ENCODE measurements around the gene LAD1. TPM values are rescaled to one million over a fixed set of nuclear protein-coding genes. Genes with fewer than 3 reads are reported as not detected.

The LAD1 gene
- total RNA-seq, 5 donors from 2014 or later (not counting 1 experiment from before 2014, with no cell fraction given): 0.53 to 1.7 (median 1.1) TPM; not detected in 2

DNA sequence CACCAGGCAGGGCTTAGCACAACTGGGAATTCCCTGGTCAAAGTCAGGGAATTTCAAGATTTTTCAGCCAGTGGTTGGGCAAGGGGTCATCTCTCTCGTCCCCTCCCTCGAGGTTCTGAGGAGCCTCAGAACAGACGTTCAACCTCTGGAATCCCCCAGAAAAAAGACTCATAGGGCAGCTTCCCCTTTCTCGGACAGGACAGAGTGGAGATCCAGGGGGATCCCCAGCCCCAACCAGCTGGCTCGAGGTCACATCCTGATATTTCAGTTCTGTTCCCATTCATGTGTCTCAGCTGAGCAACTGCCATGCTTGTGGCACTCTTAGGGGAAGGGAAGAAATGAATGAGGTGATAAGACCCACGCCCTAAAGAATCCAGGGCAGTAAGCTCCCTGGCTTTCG is 4.9 kb upstream of the LAD1 start:
- Mint-ChIP-seq H3K4me1 (peaks cover 0 to 6% (median 0%) of the 10 kb centered on the region in 3 donors), H3K36me3 (no peaks in the 10 kb centered on the region), H3K27ac (no peak overlapping the region), H3K9me3 (no peaks in the 10 kb centered on the region), H3K27me3 (peaks cover 4 to 18% of the 10 kb centered on the region in 2 donors), H3K4me3 (no peak overlapping the region)
- no peak for ATAC-seq (replicated peaks in 1 of 4)
- no peak overlapping the region for H3K4me3 ChIP-seq (ENCODE audit: control insufficient read depth in 1 of 2, extremely low read depth in 1 of 2, low read length in 1 of 2)
- no peaks in the 10 kb centered on the region for H3K36me3 ChIP-seq (ENCODE audit: control insufficient read depth in 2 of 2, extremely low read depth in 1 of 2, insufficient read depth in 1 of 2, low read length in 1 of 2)
- no peak overlapping the region for H3K27ac ChIP-seq (ENCODE audit: low read length)
- no peaks in the 10 kb centered on the region for H3K4me1 ChIP-seq (ENCODE audit: control insufficient read depth in 1 of 2, extremely low read depth in 1 of 2, insufficient read depth in 2 of 2, low read length in 2 of 2)
- H3K27me3 ChIP-seq (replicated peaks in 1 of 2; ENCODE audit: control insufficient read depth in 2 of 2, extremely low read depth in 1 of 2, insufficient read depth in 2 of 2, low read length in 1 of 2): peaks cover 10 to 33% of the 10 kb centered on the region in 2 experiments
- ChIA-PET CTCF (no interaction called here), POLR2A (no interaction called here)
- H3K9me3 ChIP-seq: no peaks in the 10 kb centered on the region
- no peak for DNase-seq
- 39% methylated on average over 4 of the region's 7 CpGs for WGBS (ENCODE audit: insufficient coverage)

DNA sequence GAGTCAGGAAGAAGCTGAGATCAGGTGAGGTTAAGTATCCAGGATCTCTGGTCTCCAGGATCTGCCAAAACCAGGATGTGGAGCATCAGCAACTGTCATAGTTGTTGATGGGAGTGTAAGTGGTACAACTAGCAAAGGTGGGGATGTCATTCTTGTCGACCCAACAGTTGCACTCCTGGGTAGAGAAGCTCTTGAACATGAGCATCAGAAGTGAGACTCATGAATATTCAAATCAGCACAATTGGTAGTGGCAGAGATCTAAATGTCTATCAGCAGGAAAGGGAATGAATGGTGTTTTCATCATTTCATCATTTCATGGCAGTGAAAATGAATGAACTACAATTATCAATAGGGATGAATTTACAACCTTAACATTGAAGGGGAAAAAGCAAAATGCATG is 4.2 kb upstream of the LAD1 start:
- DNase-seq (no peak), ATAC-seq (replicated peaks in 1 of 4) (no peak)
- no peak overlapping the region for H3K27ac Mint-ChIP-seq
- no peak overlapping the region for H3K4me3 ChIP-seq (ENCODE audit: control insufficient read depth in 1 of 2, extremely low read depth in 1 of 2, low read length in 1 of 2)
- peaks cover 10 to 35% of the 10 kb centered on the region in 2 experiments for H3K27me3 ChIP-seq (replicated peaks in 1 of 2; ENCODE audit: control insufficient read depth in 2 of 2, extremely low read depth in 1 of 2, insufficient read depth in 2 of 2, low read length in 1 of 2)
- ChIA-PET CTCF (no interaction called here), POLR2A (no interaction called here)
- H3K9me3 ChIP-seq: no peaks in the 10 kb centered on the region
- H3K27me3 Mint-ChIP-seq: peaks cover 6 to 23% of the 10 kb centered on the region in 2 donors
- no peak overlapping the region for H3K27ac ChIP-seq (ENCODE audit: low read length)
- no CpG with 5 or more reads among the region's 1 CpG for WGBS (ENCODE audit: insufficient coverage)
- no peaks in the 10 kb centered on the region for H3K9me3 Mint-ChIP-seq
- no peaks in the 10 kb centered on the region for H3K36me3 ChIP-seq (ENCODE audit: control insufficient read depth in 2 of 2, extremely low read depth in 1 of 2, insufficient read depth in 1 of 2, low read length in 1 of 2)
- peaks cover 0 to 4% of the 10 kb centered on the region in 2 experiments for H3K4me1 ChIP-seq (ENCODE audit: control insufficient read depth in 1 of 2, extremely low read depth in 1 of 2, insufficient read depth in 2 of 2, low read length in 2 of 2)
- peaks cover 0 to 11% (median 3%) of the 10 kb centered on the region in 3 donors for H3K4me1 Mint-ChIP-seq
- H3K4me3 Mint-ChIP-seq: no peak overlapping the region
- no peaks in the 10 kb centered on the region for H3K36me3 Mint-ChIP-seq

DNA sequence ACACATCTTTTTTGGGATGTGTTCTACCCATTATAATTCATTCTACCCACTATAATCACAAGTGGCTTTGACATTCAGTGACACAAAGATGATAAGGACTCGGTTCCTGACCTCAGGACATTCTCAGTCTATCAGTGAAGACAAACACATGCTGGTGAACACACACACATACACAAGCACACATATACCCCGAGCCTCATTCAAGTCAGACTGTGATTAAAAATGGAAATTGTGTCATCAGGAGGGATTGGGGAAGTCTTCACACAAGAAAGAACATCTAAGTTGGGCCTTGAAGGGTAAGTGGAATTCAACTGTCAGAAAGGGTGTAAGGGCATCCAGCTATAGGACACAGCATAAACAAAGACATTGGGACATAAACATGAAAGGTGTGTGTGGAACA is 2.6 kb upstream of the LAD1 start:
- no peaks in the 10 kb centered on the region for H3K9me3 Mint-ChIP-seq
- CTCF ChIA-PET: interaction anchor here in 1 of 2 donors (0.7 kb wide), 1 partner anchor 151 kb away, joined by 7 read pairs; no protein-coding TSS in a partner anchor
- H3K27ac Mint-ChIP-seq: no peak overlapping the region
- no peak for DNase-seq
- no peak for ATAC-seq (replicated peaks in 1 of 4)
- no peaks in the 10 kb centered on the region for H3K9me3 ChIP-seq
- H3K27me3 ChIP-seq (replicated peaks in 1 of 2; ENCODE audit: control insufficient read depth in 2 of 2, extremely low read depth in 1 of 2, insufficient read depth in 2 of 2, low read length in 1 of 2): peaks cover 10 to 45% of the 10 kb centered on the region in 2 experiments
- H3K27ac ChIP-seq (ENCODE audit: low read length): no peak overlapping the region
- no peaks in the 10 kb centered on the region for H3K36me3 ChIP-seq (ENCODE audit: control insufficient read depth in 2 of 2, extremely low read depth in 1 of 2, insufficient read depth in 1 of 2, low read length in 1 of 2)
- H3K4me3 ChIP-seq (ENCODE audit: control insufficient read depth in 1 of 2, extremely low read depth in 1 of 2, low read length in 1 of 2): no peak overlapping the region
- H3K36me3 Mint-ChIP-seq: no peaks in the 10 kb centered on the region
- POLR2A ChIA-PET: no interaction called here
- no CpG with 5 or more reads among the region's 2 CpGs for WGBS (ENCODE audit: insufficient coverage)
- H3K4me3 Mint-ChIP-seq: no peak overlapping the region
- peaks cover 0 to 4% of the 10 kb centered on the region in 2 experiments for H3K4me1 ChIP-seq (ENCODE audit: control insufficient read depth in 1 of 2, extremely low read depth in 1 of 2, insufficient read depth in 2 of 2, low read length in 2 of 2)
- peaks cover 18 to 33% of the 10 kb centered on the region in 2 donors for H3K27me3 Mint-ChIP-seq
- H3K4me1 Mint-ChIP-seq: peaks cover 0 to 8% (median 4%) of the 10 kb centered on the region in 3 donors

DNA sequence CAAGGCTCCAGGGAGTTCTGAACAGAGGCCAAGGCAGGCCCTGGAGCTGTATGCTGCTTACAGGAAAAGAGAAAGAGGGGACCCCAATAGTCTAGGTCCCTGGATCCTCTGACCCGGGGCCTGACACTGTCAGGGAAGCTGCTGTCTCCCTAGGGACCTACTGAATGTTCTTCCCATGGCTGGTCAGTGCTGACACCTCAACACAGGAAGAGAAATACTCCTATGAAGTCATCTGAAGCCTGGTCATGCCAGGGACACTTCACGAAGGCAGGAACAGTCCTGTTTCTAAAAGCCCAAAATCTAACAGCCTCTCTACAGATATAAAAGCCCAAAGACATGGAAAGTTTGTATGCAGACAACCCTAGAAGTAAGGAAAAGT is 1.7 kb upstream of the LAD1 start:
- H3K27ac ChIP-seq (ENCODE audit: low read length): no peak overlapping the region
- Mint-ChIP-seq H3K36me3 (no peaks in the 10 kb centered on the region), H3K27me3 (peaks cover 21 to 40% of the 10 kb centered on the region in 2 donors), H3K9me3 (no peaks in the 10 kb centered on the region), H3K27ac (no peak overlapping the region), H3K4me3 (peak overlapping the region in 1 of 3 donors; percentile 4), H3K4me1 (peaks cover 0 to 8% (median 4%) of the 10 kb centered on the region in 3 donors)
- ATAC-seq (replicated peaks in 1 of 4) (no peak), DNase-seq (no peak)
- peaks cover 0 to 4% of the 10 kb centered on the region in 2 experiments for H3K4me1 ChIP-seq (ENCODE audit: control insufficient read depth in 1 of 2, extremely low read depth in 1 of 2, insufficient read depth in 2 of 2, low read length in 2 of 2)
- H3K9me3 ChIP-seq: no peaks in the 10 kb centered on the region
- ChIA-PET POLR2A (no interaction called here), CTCF (no interaction called here)
- peaks cover 10 to 51% of the 10 kb centered on the region in 2 experiments for H3K27me3 ChIP-seq (replicated peaks in 1 of 2; ENCODE audit: control insufficient read depth in 2 of 2, extremely low read depth in 1 of 2, insufficient read depth in 2 of 2, low read length in 1 of 2)
- H3K4me3 ChIP-seq (ENCODE audit: control insufficient read depth in 1 of 2, extremely low read depth in 1 of 2, low read length in 1 of 2): no peak overlapping the region
- H3K36me3 ChIP-seq (ENCODE audit: control insufficient read depth in 2 of 2, extremely low read depth in 1 of 2, insufficient read depth in 1 of 2, low read length in 1 of 2): no peaks in the 10 kb centered on the region
- 60% methylated on average over 1 of the region's 2 CpGs for WGBS (ENCODE audit: insufficient coverage)

DNA sequence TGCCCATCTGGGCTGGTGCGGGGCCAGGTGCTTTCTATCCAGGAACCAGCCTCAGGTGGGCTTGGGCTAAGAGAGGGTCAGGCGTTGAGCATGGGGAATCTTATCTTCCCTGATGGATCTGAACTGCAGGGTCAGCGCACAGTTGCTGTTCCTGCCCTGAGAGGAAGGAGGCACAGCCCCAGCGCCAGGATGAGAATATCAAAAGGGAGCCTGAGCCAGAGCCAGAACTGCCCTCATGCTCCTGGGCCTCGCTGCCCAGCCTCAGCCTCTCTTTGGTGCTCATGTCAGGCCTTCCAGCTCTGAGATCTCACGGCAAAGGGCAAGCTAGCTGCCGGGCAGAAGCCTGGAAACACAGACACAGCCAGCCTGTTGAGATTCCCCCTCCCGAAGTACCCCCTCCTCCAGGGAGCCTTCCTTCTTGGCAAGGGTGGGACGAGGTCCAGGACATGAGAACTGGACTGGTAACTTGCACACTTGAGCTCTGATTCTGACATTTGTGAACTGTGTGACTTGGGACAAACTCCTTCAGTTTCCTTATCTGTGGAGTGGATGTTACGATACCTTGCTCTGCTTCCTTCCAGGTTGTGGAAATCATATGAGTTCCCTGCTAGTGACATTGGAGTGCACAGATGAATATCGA is 1.2 kb upstream of the LAD1 start:
- 80% methylated on average over 9 of the region's 11 CpGs for WGBS (ENCODE audit: insufficient coverage)
- peaks cover 0 to 4% of the 10 kb centered on the region in 2 experiments for H3K4me1 ChIP-seq (ENCODE audit: control insufficient read depth in 1 of 2, extremely low read depth in 1 of 2, insufficient read depth in 2 of 2, low read length in 2 of 2)
- POLR2A ChIA-PET: no interaction called here
- Mint-ChIP-seq H3K36me3 (no peaks in the 10 kb centered on the region), H3K27ac (no peak overlapping the region), H3K4me1 (peaks cover 0 to 8% (median 4%) of the 10 kb centered on the region in 3 donors), H3K27me3 (peaks cover 26 to 40% of the 10 kb centered on the region in 2 donors), H3K4me3 (peak overlapping the region in 1 of 3 donors; percentile 4), H3K9me3 (no peaks in the 10 kb centered on the region)
- DNase-seq (no peak), ATAC-seq (replicated peaks in 1 of 4) (no peak)
- H3K9me3 ChIP-seq: no peaks in the 10 kb centered on the region
- H3K27ac ChIP-seq (ENCODE audit: low read length): no peak overlapping the region
- peaks cover 10 to 54% of the 10 kb centered on the region in 2 experiments for H3K27me3 ChIP-seq (replicated peaks in 1 of 2; ENCODE audit: control insufficient read depth in 2 of 2, extremely low read depth in 1 of 2, insufficient read depth in 2 of 2, low read length in 1 of 2)
- CTCF ChIA-PET: interaction anchor here in 1 of 2 donors (1.1 kb wide), 1 partner anchor 10 kb away, joined by 4 read pairs; no protein-coding TSS in a partner anchor
- H3K36me3 ChIP-seq (ENCODE audit: control insufficient read depth in 2 of 2, extremely low read depth in 1 of 2, insufficient read depth in 1 of 2, low read length in 1 of 2): no peaks in the 10 kb centered on the region
- no peak overlapping the region for H3K4me3 ChIP-seq (ENCODE audit: control insufficient read depth in 1 of 2, extremely low read depth in 1 of 2, low read length in 1 of 2)

DNA sequence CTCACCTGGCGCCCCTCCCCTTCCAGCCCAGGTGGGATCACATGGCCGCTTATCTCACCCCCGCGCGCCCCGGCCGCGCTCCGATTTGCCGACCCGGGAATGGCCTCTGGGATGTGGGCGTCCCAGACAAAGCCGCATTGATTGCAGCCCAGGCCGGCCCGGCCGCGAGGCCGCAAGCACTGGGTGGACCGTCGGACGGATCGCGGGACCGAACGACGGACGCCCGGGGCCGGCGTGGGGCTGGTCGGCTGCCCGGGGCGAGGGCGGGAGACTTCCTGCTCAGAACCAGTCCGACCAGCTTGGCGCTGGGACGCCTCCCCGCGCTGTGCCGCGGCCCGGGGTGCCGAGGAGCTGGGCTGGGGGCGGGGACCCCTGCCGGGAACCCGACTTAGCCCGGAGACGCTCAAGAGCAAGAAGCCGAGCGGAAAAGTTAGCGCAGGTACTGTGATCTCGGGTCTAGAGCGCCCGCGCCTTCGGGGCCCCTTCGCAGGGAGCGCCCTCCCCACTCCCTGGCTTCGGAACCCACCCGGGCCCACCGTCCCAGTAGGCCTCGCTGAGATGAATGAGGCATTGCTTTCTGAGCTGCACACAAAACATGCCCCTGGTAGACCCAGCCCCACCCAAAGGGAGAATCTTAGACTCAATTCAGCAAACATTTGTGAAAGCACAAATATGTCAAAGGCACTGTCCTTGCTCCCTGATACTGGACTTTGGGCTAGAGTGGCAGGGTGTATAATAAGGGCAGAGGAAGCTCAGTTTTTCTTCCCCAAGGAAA is 415 bp upstream of the LAD1 start:
- no peak overlapping the region for H3K4me3 Mint-ChIP-seq
- WGBS (ENCODE audit: insufficient coverage): 8% methylated on average over 62 of the region's 62 CpGs
- H3K27me3 ChIP-seq (replicated peaks in 1 of 2; ENCODE audit: control insufficient read depth in 2 of 2, extremely low read depth in 1 of 2, insufficient read depth in 2 of 2, low read length in 1 of 2): peaks cover 10 to 52% of the 10 kb centered on the region in 2 experiments
- DNase-seq (no peak), ATAC-seq (replicated peaks in 1 of 4) (no peak)
- H3K4me1 ChIP-seq (ENCODE audit: control insufficient read depth in 1 of 2, extremely low read depth in 1 of 2, insufficient read depth in 2 of 2, low read length in 2 of 2): peaks cover 0 to 4% of the 10 kb centered on the region in 2 experiments
- H3K27ac ChIP-seq (ENCODE audit: low read length): no peak overlapping the region
- H3K9me3 ChIP-seq: no peaks in the 10 kb centered on the region
- H3K4me1 Mint-ChIP-seq: peaks cover 0 to 8% (median 4%) of the 10 kb centered on the region in 3 donors
- H3K27ac Mint-ChIP-seq: no peak overlapping the region
- H3K36me3 Mint-ChIP-seq: no peaks in the 10 kb centered on the region
- ChIA-PET CTCF (interaction anchor here in 1 of 2 donors (1.1 kb wide), 1 partner anchor 11 kb away, joined by 4 read pairs; no protein-coding TSS in a partner anchor), POLR2A (no interaction called here)
- no peaks in the 10 kb centered on the region for H3K9me3 Mint-ChIP-seq
- no peaks in the 10 kb centered on the region for H3K36me3 ChIP-seq (ENCODE audit: control insufficient read depth in 2 of 2, extremely low read depth in 1 of 2, insufficient read depth in 1 of 2, low read length in 1 of 2)
- H3K27me3 Mint-ChIP-seq: peaks cover 29 to 45% of the 10 kb centered on the region in 2 donors
- no peak overlapping the region for H3K4me3 ChIP-seq (ENCODE audit: control insufficient read depth in 1 of 2, extremely low read depth in 1 of 2, low read length in 1 of 2)

All from T-cell (primary cell).